KMS-11 (cell line): Measurements from ENCODE around the gene JARID2.

Source experiments
- H2AFZ ChIP-seq: fragments of 200-600 bp; sonication (generic); 2 replicates; pipeline ENCODE4 v1.6.1; 2016; ENCODE audit warnings: antibody characterized with exemption, mixed run types, low read depth
- H3K27ac ChIP-seq: fragments of 200-600 bp; sonication (generic); 2 replicates; pipeline ENCODE4 v1.6.1; 2016; ENCODE audit warnings: mild to moderate bottlenecking, mixed run types
- H3K27me3 ChIP-seq: fragments of 200-600 bp; sonication (generic); 2 replicates; pipeline ENCODE4 v1.6.1; 2017; ENCODE audit warnings: mild to moderate bottlenecking, low read depth, mixed run types, moderate library complexity; ENCODE audit not compliant: insufficient read depth
- H3K36me3 ChIP-seq: fragments of 200-600 bp; sonication (generic); 2 replicates; pipeline ENCODE4 v1.6.1; 2017; ENCODE audit warnings: mild to moderate bottlenecking, mixed run types; ENCODE audit not compliant: insufficient read depth
- H3K4me1 ChIP-seq: fragments of 200-600 bp; sonication (generic); 2 replicates; pipeline ENCODE4 v1.6.1; 2016; ENCODE audit warnings: mild to moderate bottlenecking, low read depth, mixed run types; ENCODE audit not compliant: poor library complexity, severe bottlenecking
- H3K4me2 ChIP-seq: fragments of 200-600 bp; sonication (generic); 2 replicates; pipeline ENCODE4 v1.7.0; 2016; ENCODE audit warnings: mild to moderate bottlenecking, mixed run types
- H3K4me3 ChIP-seq: fragments of 200-600 bp; sonication (generic); IDR thresholded peaks from 2 replicates; pipeline ENCODE4 v1.6.1; 2017; ENCODE audit warnings: low read depth, low read length, mixed read lengths; ENCODE audit not compliant: insufficient read depth
- H3K79me2 ChIP-seq: fragments of 200-600 bp; sonication (generic); 2 replicates; pipeline ENCODE4 v1.6.1; 2016; ENCODE audit warnings: low read depth, mixed run types; ENCODE audit not compliant: insufficient read depth
- H3K9ac ChIP-seq: fragments of 200-600 bp; sonication (generic); 2 replicates; pipeline ENCODE4 v1.6.1; 2016; ENCODE audit warnings: mild to moderate bottlenecking, mixed run types
- H4K20me1 ChIP-seq: fragments of 200-600 bp; sonication (generic); 2 replicates; pipeline ENCODE4 v1.6.1; 2016; ENCODE audit warnings: mild to moderate bottlenecking, mixed run types; ENCODE audit not compliant: insufficient read depth
- CTCF ChIP-seq: fragments of 200-600 bp; sonication (generic); conservative IDR thresholded peaks from 2 replicates; pipeline ENCODE4 v1.6.1; 2017; ENCODE audit warnings: low read depth, mild to moderate bottlenecking, antibody characterized with exemption, low read length, moderate library complexity, mixed read lengths

Gene JARID2

GRCh38 chr6:15409301-15410125 lies 163.6 kb downstream of the JARID2 start:
- no peak for TF ChIP-seq CTCF
- Histone ChIP-seq H3K36me3 (no peaks in the 10 kb centered on the region), H3K79me2 (peaks cover 10% of the 10 kb centered on the region; the same call in 1 of the 2 replicates), H3K27ac (no peak overlapping the region), H3K4me2 (no peak overlapping the region), H3K27me3 (no peaks in the 10 kb centered on the region), H3K4me1 (peaks cover 5% of the 10 kb centered on the region), H3K4me3 (no peak overlapping the region), H4K20me1 (no peaks in the 10 kb centered on the region), H2AFZ (no peak overlapping the region), H3K9ac (no peak overlapping the region)

- Histone ChIP-seq H3K4me3 (no peak overlapping the region), H4K20me1 (no peaks in the 10 kb centered on the region), H2AFZ (no peak overlapping the region), H3K4me2 (no peak overlapping the region), H3K9ac (no peak overlapping the region), H3K4me1 (peaks cover 5% of the 10 kb centered on the region), H3K27me3 (no peaks in the 10 kb centered on the region), H3K27ac (no peak overlapping the region), H3K36me3 (no peaks in the 10 kb centered on the region), H3K79me2 (peaks cover 5% of the 10 kb centered on the region; the same call in 1 of the 2 replicates)
- TF ChIP-seq CTCF: no peak
These were observed 164.2 kb downstream of the JARID2 start for GRCh38 chr6:15410126-15410391.

GRCh38 chr6:15410752-15411151 lies 164.9 kb downstream of the JARID2 start:
- H3K4me3 ChIP-seq: no peak overlapping the region
- H3K4me2 ChIP-seq: no peak overlapping the region
- no peak overlapping the region for H3K9ac ChIP-seq
- no peaks in the 10 kb centered on the region for H3K27me3 ChIP-seq
- H4K20me1 ChIP-seq: no peaks in the 10 kb centered on the region
- no peak overlapping the region for H2AFZ ChIP-seq
- H3K79me2 ChIP-seq: no peaks in the 10 kb centered on the region; the same call in 1 of the 2 replicates
- H3K4me1 ChIP-seq: peaks cover 5% of the 10 kb centered on the region
- no peak for TF ChIP-seq CTCF
- no peak overlapping the region for H3K27ac ChIP-seq
- H3K36me3 ChIP-seq: no peaks in the 10 kb centered on the region

GRCh38 chr6:15411766-15412165 lies 165.9 kb downstream of the JARID2 start:
- H3K4me2 ChIP-seq: no peak overlapping the region

More at GRCh38 chr6:15411766-15412165, 165.9 kb downstream of the JARID2 start:
- Histone ChIP-seq H3K9ac (no peak overlapping the region), H3K79me2 (no peaks in the 10 kb centered on the region; the same call in 1 of the 2 replicates), H3K4me1 (peaks cover 5% of the 10 kb centered on the region), H3K4me3 (no peak overlapping the region), H4K20me1 (no peaks in the 10 kb centered on the region), H3K36me3 (no peaks in the 10 kb centered on the region), H2AFZ (no peak overlapping the region), H3K27ac (no peak overlapping the region), H3K27me3 (no peaks in the 10 kb centered on the region)
- no peak for TF ChIP-seq CTCF
